HG02970 (cell line): ENCODE data around the gene PIAS2.
"Not testable (repeated sequence)": the region's sequence is repeated elsewhere in the genome, so short reads cannot be mapped to it uniquely, and the experiment has no call there.

ENCODE experiments used
- ATAC-seq: cut with Tn5 transposase; IDR thresholded peaks from one replicate; pipeline ENCODE4 v1.9.1; 2021; ENCODE audit warnings: mild to moderate bottlenecking, moderate library complexity, moderate number of reproducible peaks; ENCODE audit not compliant: unreplicated experiment, low FRiP score

The PIAS2 gene

DNA sequence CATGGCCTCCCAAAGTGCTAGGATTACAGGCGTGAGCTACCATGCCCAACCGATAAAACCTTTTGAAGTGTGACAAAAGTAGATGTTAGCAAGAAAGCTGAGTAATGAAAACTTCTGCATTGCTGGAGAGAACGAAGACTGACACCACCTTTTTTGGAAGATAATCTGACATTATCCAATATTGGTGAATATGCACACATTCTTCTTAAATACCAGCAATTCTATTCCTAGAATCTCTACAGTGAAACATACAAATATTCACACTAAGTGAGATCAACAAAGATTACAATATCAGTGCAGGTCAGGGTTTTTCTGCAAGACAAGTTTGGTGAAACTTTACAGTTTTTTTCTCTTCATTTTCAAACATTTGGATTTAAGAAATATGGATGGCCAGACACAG is 7.8 kb downstream of the PIAS2 start:
- no peak for ATAC-seq

DNA sequence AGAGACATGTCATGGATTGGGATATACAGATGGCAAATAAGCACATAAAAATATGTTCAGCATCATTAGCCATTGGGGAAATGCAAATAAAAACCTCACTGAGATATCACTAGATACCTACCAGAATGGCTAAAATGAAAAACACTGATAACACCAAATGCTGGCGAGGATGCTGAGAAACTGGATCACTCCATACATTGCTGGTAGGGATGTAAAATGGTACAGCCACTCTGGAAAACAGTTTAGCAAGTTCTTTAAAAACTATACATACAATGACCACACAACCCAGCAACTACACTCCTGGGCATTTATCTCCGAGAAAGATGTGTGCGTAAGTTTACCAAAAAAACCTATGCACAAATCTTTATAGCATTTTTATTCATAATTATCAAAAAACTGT is 13.9 kb downstream of the PIAS2 start:
- no peak for ATAC-seq

DNA sequence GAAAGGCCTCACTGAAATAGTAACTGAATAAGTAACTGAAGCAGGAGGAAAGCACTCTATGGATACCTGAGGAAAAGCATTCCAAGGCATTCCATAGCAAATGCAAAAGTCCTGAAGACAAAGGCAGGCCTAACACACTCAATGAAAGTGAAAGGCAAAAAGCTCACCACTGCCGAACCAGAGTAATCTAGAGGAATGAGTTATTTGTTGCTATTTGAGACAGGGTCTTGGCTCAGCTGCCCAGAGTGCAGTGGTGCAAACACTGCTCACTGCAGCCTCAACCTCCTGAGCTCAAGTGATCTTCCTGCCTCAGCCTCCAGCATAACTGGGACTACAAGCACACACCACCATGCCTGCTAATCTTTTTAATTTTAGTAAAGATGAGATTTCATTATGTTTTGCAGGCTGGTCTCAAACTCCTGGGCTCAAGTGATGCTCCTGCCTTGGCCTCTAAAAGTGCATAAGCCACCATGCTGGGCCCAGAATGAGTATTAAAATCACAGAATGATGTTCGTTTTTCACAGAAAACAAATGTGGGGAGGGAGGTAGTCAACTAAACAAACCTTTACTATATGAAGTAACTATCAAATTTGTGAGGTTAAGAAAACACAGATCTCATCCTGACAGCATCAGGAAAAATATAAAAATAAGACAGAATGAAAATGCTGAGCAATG is 17.9 kb downstream of the PIAS2 start:
- no peak for ATAC-seq

- ATAC-seq, result no peak
These were observed 23.2 kb downstream of the PIAS2 start for GRCh38 chr18:46894124-46894523.

DNA sequence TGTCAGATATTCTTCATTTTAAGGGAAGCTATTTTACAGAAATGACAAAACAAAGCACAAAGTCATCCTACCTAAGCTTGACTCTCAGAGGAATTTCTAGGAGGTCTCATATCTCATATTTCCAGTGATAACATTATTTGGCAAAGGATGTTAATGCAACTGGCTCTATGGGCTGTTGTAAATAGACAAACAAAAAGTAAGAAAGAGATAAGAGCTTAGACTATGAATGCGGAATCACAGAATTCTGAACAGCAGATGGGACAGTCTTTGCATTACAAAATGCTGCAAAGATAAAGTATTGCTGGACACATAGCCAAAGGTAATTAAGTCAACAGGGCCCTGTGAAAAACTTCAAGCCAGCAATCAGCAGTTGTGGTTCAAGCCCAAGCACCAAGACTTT is 23.9 kb downstream of the PIAS2 start:
- no peak for ATAC-seq

DNA sequence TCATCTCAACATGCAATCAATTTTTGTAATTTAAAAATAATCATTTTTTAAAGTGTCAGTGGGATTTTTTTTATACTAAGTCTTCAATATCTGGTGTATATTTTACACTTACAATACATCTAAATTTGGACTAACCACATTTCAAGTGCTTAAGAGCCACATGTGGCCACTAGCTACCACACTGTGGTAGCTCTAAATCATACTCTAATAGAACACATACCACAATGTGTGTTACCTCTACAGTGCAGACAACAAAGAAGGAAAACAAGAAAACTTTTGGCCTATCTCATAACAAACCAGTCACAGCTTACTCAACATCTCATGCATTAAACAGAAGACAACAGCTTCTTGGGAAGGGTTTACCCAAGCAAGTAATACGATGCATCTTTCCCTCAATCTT is 24.5 kb downstream of the PIAS2 start:
- no peak for ATAC-seq

GRCh38 chr18:46891742-46892214 is 25.5 kb downstream of the PIAS2 start:
- ATAC-seq, result peak; percentile 71

- ATAC-seq, result no peak
These were observed 28.3 kb downstream of the PIAS2 start for GRCh38 chr18:46888965-46889364.

GRCh38 chr18:46886893-46887292 is 30.4 kb downstream of the PIAS2 start:
- no peak for ATAC-seq

DNA sequence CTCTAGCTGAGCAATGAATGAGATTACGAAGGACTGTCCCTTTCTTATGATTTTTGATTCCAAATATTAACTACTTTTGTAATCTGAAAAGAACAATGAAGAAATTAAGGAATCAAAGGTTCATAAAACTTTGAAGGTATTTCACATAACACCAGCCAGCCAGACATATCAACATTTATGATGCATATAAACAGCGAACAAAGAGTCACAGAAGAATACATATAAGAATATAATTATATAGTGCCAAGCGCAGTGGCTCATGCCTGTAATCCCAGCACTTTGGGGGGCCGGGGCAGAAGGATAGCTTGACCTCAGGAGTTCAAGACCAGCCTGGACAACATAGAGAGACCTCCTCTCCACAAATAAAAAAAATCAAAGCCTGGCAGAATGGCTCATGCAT is 34.1 kb downstream of the PIAS2 start:
- no peak for ATAC-seq

- no peak for ATAC-seq
These were observed 39.8 kb downstream of the PIAS2 start for GRCh38 chr18:46877329-46877987.

DNA sequence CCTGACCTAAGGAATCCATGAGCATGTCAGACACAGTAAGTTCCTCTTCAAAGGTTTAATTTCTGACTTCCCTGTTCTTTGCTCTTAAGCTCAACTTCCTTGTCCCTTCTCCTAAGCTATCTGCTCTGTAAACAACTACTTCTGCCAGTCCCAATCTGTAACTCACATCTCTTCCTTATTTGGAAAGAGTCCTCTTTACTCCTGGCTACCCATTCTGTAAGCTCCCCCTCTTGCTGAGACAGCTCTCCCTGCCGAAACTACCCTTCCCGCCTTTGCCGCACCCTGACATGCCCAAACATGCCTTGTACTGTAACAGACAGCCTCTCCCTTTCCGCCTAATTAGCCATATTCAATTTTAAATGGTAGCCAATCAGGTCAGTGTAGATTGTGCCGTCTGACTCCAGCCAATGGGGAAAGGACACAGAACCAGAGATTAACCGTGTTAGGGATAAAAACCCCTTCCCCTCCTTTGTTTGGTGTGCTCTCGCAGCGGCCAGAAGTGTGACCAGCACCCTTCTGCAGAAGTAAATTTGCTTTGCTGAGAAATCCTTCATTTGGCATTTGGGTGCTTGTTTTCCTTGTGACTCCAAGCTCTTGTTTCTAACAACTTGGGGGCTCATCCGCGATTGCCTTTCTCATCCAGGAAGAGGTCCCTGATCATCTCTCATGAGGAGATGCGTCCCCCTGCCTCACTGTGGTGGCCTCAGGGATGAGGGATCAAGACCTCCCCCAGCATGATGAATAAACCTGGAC is 49.0 kb downstream of the PIAS2 start:
- no peak for ATAC-seq

- no peak for ATAC-seq
These were observed 49.8 kb downstream of the PIAS2 start for GRCh38 chr18:46867367-46868143.

DNA sequence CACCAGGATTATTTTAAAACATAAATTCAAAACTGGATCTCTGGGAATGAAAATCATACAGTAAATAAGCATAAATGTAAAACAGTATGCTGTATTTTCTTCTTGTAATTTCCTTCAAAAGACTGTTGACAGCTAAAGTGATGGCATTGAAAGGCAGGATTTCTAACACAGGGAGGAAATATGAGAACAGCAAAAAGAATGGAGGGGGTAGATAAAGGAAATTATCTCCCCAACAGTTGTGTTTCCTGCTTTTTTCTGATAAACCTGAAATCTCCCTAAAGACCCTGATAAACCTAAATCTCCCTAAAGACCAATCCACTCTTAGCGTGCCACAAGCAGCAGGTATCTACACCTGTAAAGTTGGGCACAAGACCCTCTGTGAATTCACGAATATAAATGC is 50.8 kb downstream of the PIAS2 start:
- ATAC-seq, result no peak

DNA sequence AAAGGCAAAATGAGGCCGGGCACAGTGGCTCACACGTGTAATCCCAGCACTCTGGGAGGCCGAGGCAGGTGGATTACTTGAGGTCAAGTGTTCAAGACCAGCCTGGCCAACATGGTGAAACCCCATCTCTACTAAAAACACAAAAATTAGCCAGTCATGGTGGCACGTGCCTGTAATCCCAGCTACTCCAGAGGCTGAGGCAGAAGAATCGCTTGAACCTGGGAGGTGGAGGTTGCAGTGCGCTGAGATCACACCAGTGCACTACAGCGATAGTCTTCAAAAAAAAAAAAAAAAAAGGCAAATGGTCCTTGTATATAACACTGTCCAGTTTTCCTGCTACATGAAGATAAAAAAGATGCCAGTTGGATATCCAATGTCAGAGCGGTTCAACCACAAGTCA is 52.1 kb downstream of the PIAS2 start:
- ATAC-seq, result not testable (repeated sequence)

DNA sequence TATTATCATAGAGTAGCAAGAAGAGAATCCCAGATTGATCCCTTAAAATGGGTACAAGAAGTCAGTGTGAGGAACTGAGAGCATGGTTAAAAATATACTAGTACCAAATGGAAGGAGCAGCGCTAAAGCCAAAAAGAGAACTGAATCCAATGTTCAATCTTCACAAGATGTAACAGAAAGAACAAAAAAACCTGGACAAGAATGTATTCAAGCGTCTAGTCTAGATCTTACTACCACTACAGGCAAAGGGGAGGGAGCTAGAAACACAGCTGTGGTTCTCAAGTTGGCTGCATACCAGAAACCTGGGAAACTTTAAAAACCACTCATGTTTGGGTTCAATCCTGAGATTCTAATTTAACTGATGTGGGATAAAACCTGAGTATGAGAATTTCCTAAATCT is 57.5 kb downstream of the PIAS2 start:
- ATAC-seq, result no peak

GRCh38 chr18:46858290-46858689 is 59.0 kb downstream of the PIAS2 start:
- no peak for ATAC-seq

DNA sequence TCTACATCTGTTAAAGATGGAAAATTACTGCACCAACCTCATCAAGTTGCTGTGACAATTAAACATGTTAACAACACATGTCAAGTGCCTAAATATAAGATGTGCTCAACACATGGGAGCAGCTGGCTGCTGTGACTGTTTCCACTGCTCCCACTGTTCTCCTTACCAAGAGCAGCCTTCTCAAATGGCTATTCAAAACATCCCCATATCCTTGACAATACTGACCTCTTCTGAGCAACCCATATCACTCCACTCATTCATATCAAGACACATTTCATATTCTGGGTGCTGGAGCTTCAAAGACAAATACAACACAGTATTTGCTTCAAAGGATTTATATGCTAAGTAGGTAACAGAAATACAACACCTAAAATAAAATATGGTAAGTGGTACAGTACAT is 60.3 kb downstream of the PIAS2 start:
- no peak for ATAC-seq

GRCh38 chr18:46849007-46849406 is 68.3 kb downstream of the PIAS2 start:
- no peak for ATAC-seq

DNA sequence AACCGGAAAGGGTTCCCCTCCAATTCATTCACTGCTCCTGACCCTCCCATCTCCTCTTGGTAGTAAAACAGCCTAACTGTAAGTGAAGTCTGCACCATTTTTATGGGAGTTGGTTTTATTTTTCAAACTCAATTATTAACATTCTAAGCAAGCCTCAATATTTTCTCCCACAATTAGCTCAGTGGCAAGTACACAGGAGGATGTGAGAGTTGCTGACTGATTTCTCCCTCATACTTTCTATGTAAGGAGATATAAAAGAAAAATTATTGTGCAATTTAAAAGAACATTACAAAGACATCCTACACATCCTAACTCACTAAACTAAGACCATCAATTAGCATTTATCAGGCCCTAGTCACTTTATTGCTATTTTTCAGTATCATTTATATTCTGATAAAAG is 73.9 kb downstream of the PIAS2 start:
- ATAC-seq, result no peak

DNA sequence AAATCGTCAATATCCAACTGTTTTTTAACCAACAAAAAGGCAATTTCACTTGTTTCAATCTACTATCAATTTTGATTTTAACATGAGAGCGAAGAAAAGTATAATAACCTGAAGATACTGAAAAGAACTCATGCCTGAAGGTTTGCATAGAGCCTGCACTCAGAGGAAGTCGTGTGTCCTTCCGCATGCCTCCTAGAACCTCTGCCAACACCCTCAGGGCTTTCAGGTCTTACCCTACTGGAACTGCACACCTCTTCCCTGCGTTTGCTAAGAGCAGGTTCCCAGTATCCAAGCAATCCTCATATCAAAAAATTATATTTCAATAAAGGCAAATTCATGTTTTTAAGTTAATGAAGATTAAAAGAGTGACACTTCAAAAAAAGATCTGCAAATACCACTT is 74.7 kb downstream of the PIAS2 start:
- no peak for ATAC-seq
